ENCODE measurements around the gene ZNF618.
A peak's percentile ranks its signal among the peaks of the same experiment; 100 is the strongest.

GRCh38 chr9:113963017-113963620 lies 87.0 kb downstream of the ZNF618 start:
- peak; percentile 82 to 84 for TF ChIP-seq CTCF (conservative IDR thresholded peaks at IDR 0.05 in 1 of 2, IDR thresholded peaks at IDR 0.05 in 1 of 2; ENCODE audit: extremely low read depth in 1 of 2, insufficient read depth in 1 of 2, low read depth in 1 of 2, low read length in 2 of 2)
- TF ChIP-seq EZH2 (IDR thresholded peaks at IDR 0.05; ENCODE audit: borderline replicate concordance, low read length), result no peak

Measured in mammary epithelial cell (primary cell).